GM23248 (cell line): ENCODE data around the gene USP11. TPM values are rescaled to one million over a fixed set of nuclear protein-coding genes. Genes with fewer than 3 reads are reported as not detected.
"Not testable (repeated sequence)": the region's sequence is repeated elsewhere in the genome, so short reads cannot be mapped to it uniquely, and the experiment has no call there.

Experiments used
- DNase-seq: peaks from one replicate; pipeline ENCODE4 v3.0.0-alpha.2; 2015
- H2AFZ ChIP-seq: fragments of 200-600 bp; sonication (generic); 2 replicates; pipeline ENCODE4 v1.6.1; 2016; ENCODE audit warnings: antibody characterized with exemption
- H3F3A ChIP-seq: fragments of 200-600 bp; sonication (generic); 2 replicates; pipeline ENCODE4 v1.6.1; 2016; ENCODE audit warnings: mild to moderate bottlenecking, antibody characterized with exemption, mixed run types; ENCODE audit not compliant: insufficient read depth
- H3K27ac ChIP-seq: fragments of 200-600 bp; sonication (generic); 2 replicates; pipeline ENCODE4 v1.5.1; 2016; ENCODE audit warnings: mild to moderate bottlenecking
- H3K27me3 ChIP-seq: fragments of 200-600 bp; sonication (generic); replicated peaks from 2 replicates; pipeline ENCODE4 v1.6.1; 2016; ENCODE audit warnings: mild to moderate bottlenecking; ENCODE audit not compliant: insufficient read depth
- H3K36me3 ChIP-seq: fragments of 200-600 bp; sonication (generic); 2 replicates; pipeline ENCODE4 v1.6.1; 2016; ENCODE audit warnings: low read depth, mild to moderate bottlenecking
- H3K4me1 ChIP-seq: fragments of 200-600 bp; sonication (generic); 2 replicates; pipeline ENCODE4 v1.6.1; 2016; ENCODE audit warnings: mild to moderate bottlenecking; ENCODE audit not compliant: insufficient read depth
- H3K4me2 ChIP-seq: fragments of 200-600 bp; sonication (generic); one replicate; pipeline ENCODE4 v1.6.1; 2016; ENCODE audit warnings: mild to moderate bottlenecking; ENCODE audit not compliant: unreplicated experiment
- H3K4me3 ChIP-seq: fragments of 200-600 bp; sonication (generic); 2 replicates; pipeline ENCODE4 v1.5.1; 2016; ENCODE audit warnings: mild to moderate bottlenecking
- H3K79me2 ChIP-seq: fragments of 200-600 bp; sonication (generic); 2 replicates; pipeline ENCODE4 v1.6.1; 2016; ENCODE audit warnings: mild to moderate bottlenecking; ENCODE audit not compliant: insufficient read depth
- H3K9ac ChIP-seq: fragments of 200-600 bp; sonication (generic); 2 replicates; pipeline ENCODE4 v1.6.1; 2016; ENCODE audit warnings: mild to moderate bottlenecking
- H3K9me2 ChIP-seq: fragments of 200-600 bp; sonication (generic); 2 replicates; pipeline ENCODE4 v1.6.1; 2016; ENCODE audit warnings: mixed run types, mild to moderate bottlenecking, moderate library complexity; ENCODE audit not compliant: insufficient read depth
- H3K9me3 ChIP-seq: fragments of 200-600 bp; sonication (generic); one replicate; pipeline ENCODE4 v1.6.1; 2017; ENCODE audit warnings: low read depth
- H4K20me1 ChIP-seq: fragments of 200-600 bp; sonication (generic); 2 replicates; pipeline ENCODE4 v1.6.0; 2016; ENCODE audit not compliant: insufficient read depth
- EZH2 ChIP-seq: fragments of 200-600 bp; sonication (generic); IDR thresholded peaks from 2 replicates; pipeline ENCODE4 v1.6.1; 2018; ENCODE audit warnings: antibody characterized with exemption, mild to moderate bottlenecking; ENCODE audit not compliant: insufficient read depth, poor library complexity, severe bottlenecking
- EZH2phosphoT487 ChIP-seq: fragments of 200-600 bp; sonication (generic); IDR thresholded peaks from 2 replicates; pipeline ENCODE4 v1.6.1; 2018; ENCODE audit warnings: antibody characterized with exemption, moderate library complexity, mild to moderate bottlenecking, low read depth; ENCODE audit not compliant: insufficient read depth
- WGBS, 2 experiments: methylation state at CpG; one replicate each; pipeline ENCODE4 v1.1.6; 2015 to 2017; ENCODE audit warnings: low lambda C conversion rate in 2 of 2, low coverage in 1 of 2; ENCODE audit errors: missing lambda C conversion rate in 2 of 2; 5-methylcytosine and 5-hydroxymethylcytosine counted together
- in situ Hi-C: fragments of 300-500 bp; cut with MboI; formaldehyde crosslinking; loops from 2 replicates; pipeline ENCODE4 v1.15.0; 2020
- polyA plus RNA-seq: library from polyadenylated mRNA; unstranded; fragments of >200 nt; fragmentation: Nextera tagmentation; extraction: Ambion mirVana; gene quantifications from 2 replicates; pipeline ENCODE4 v1.2.1, GENCODE V29; 2016
- total RNA-seq: library from RNA; depleted of rRNA; stranded (reverse); fragments of >200 nt; shearing (Covaris generic); gene quantifications from 2 replicates; pipeline ENCODE4 v1.2.3, GENCODE V29; 2014

USP11 gene
- total and polyA plus RNA-seq, 2 experiments from 2014 or later, result 36.6 to 61.4 TPM

DNA sequence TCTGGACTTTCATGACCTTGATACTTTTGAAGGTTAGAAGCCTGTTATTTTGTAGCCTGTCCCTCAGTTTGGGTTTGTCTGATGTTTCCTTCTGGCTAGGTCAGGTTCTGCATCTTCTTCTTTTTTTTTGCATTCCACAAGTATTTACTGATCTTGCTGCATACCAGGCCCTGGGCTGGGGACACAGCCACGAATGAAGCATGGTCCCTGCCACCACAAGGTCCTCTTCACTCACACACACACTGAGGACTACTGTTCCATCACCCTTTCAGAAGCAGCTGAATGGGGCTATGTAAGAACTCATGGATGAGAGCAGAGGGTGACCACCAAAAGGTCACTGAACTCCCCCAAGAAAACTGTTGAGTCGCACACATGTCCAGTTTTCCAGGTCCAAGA, 39.2 kb downstream of the USP11 start:
- H3K9me3 ChIP-seq, result no peaks in the 10 kb centered on the region
- TF ChIP-seq EZH2 (no peak), EZH2phosphoT487 (no peak)
- H3K36me3 ChIP-seq, result no peaks in the 10 kb centered on the region
- no peaks in the 10 kb centered on the region for H3K79me2 ChIP-seq
- no peak overlapping the region for H3K9ac ChIP-seq
- H2AFZ ChIP-seq, result no peak overlapping the region
- H3K27ac ChIP-seq, result no peak overlapping the region
- no peak overlapping the region for H3K4me3 ChIP-seq
- DNase-seq, result no peak
- H3K27me3 ChIP-seq, result no peaks in the 10 kb centered on the region
- WGBS, 2 experiments, result 79 to 86% methylated on average over 2 of the region's 2 CpGs
- H3K4me2 ChIP-seq, result no peak overlapping the region
- H3K9me2 ChIP-seq, result no peaks in the 10 kb centered on the region
- no peaks in the 10 kb centered on the region for H3K4me1 ChIP-seq
- in situ Hi-C loops, result no loop called here
- H3F3A ChIP-seq, result no peaks in the 10 kb centered on the region
- no peaks in the 10 kb centered on the region for H4K20me1 ChIP-seq

DNA sequence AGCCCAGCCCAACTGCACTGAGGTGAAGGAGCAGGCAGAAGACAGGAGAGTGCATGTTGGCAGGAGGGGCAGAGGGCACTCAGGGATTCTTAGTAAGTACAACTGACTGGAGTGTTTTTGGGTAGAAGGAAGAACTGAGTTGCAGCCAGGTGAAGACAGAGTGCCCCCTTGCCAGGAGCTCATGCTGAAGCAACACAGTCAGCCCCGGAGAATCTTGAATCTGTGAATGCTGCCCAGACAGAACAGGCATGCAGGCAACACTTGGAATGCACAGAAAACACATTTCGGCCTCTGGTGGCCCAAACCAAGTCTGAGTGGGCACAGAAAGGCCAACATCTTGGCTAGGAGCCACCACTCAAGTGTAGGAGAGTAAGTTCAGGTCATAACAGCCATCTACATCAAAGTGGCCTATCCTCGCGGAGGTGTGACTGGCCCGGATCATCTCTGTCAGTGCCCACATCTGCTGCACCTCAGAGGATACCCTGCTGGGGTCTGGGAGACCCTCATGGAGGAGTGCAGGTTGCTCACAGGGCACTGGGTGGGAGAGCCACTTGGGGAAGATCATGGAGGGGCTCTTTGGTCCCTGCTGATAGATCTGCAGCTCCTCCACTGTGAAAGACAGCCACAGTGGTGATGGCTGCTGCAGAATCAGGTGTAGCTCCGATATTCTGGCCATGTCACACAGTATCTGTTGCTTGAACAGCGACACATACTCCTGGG, 40.4 kb downstream of the USP11 start:
- no peaks in the 10 kb centered on the region for H3K4me1 ChIP-seq
- TF ChIP-seq EZH2phosphoT487 (no peak), EZH2 (no peak)
- no peak overlapping the region for H2AFZ ChIP-seq
- no peaks in the 10 kb centered on the region for H3K36me3 ChIP-seq
- in situ Hi-C loops, result no loop called here
- H3K79me2 ChIP-seq, result no peaks in the 10 kb centered on the region
- H3K27me3 ChIP-seq, result no peaks in the 10 kb centered on the region
- no peaks in the 10 kb centered on the region for H3K9me2 ChIP-seq
- no peak overlapping the region for H3K4me2 ChIP-seq
- no peak overlapping the region for H3K9ac ChIP-seq
- H3K4me3 ChIP-seq, result no peak overlapping the region
- no peak for DNase-seq
- H3K27ac ChIP-seq, result no peak overlapping the region
- H4K20me1 ChIP-seq, result no peaks in the 10 kb centered on the region
- 65 to 70% methylated on average over 4 to 7 of the region's 7 CpGs for WGBS, 2 experiments
- no peaks in the 10 kb centered on the region for H3F3A ChIP-seq
- H3K9me3 ChIP-seq, result no peaks in the 10 kb centered on the region

DNA sequence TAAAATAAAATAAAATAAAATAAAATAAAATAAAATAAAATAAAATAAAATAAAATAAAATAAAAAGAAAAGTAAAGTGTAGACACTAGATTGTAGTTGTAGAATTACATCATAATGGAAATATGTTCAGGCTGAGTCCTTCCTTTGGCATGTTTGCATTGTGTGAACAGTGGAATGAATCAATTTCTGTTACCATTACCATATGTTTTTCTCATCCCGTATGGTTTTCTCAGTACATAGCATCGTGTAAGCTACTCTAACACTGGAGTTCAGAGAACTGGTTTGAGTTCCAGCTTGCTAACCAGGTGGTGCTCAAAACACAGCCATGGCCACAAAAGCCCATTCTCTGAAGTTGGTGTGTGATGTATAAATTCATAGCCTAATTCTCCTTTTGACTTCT, 45.9 kb downstream of the USP11 start:
- H3K4me3 ChIP-seq, result no peak overlapping the region
- no peaks in the 10 kb centered on the region for H3K9me2 ChIP-seq
- H4K20me1 ChIP-seq, result no peaks in the 10 kb centered on the region
- H3K79me2 ChIP-seq, result no peaks in the 10 kb centered on the region
- no peak for TF ChIP-seq EZH2phosphoT487
- no peak for TF ChIP-seq EZH2
- 0 out of 2 replicates have a peak overlapping the region, but pooled peaks have one; percentile 20 for H2AFZ ChIP-seq
- peak overlapping the region; percentile 38 for H3K27ac ChIP-seq
- H3F3A ChIP-seq, result no peaks in the 10 kb centered on the region
- in situ Hi-C loops, result no loop called here
- H3K4me1 ChIP-seq, result peaks cover 16% of the 10 kb centered on the region
- no peak overlapping the region for H3K4me2 ChIP-seq
- DNase-seq, result peak; percentile 69
- no peaks in the 10 kb centered on the region for H3K36me3 ChIP-seq
- WGBS, 2 experiments, result 0 to 10% methylated on average over 2 of the region's 2 CpGs
- H3K9ac ChIP-seq, result no peak overlapping the region
- no peaks in the 10 kb centered on the region for H3K9me3 ChIP-seq
- H3K27me3 ChIP-seq, result no peaks in the 10 kb centered on the region

DNA sequence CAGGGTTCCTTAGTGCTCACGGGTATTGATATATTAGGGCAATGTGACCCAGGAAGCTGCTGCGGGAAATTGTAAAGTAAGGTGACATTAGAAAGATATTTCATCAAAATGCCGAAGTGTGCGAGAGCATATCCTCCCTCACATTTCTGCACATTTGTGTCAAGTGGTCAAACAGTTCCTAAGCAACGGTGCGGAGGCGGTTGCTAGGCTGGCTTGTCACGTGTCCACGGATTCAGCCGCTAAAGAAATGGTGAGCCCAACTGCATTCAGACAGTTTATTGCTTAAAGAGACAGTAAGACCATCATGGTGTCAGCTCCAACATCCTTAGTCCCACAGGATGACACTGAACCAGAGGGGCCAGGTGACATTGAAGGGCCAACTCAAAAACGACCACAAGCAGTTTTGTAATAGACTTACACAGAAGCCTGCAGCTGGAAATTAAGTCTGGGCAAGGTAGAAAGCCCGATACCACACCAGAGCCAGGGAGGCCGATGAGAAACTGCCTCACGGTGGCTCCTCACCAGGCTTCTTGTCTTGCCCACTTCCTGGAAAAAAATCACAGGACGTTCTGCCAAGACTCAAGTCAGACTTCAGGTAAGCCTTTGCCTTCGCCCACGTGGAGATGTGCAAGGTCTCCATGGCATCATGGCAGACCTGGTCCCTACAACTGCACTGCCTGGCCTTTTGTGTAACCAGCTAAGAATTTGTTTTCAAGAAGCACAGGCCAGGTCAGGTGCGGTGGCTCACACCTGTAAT, 50.4 kb downstream of the USP11 start:
- no peaks in the 10 kb centered on the region for H4K20me1 ChIP-seq
- no peaks in the 10 kb centered on the region for H3K9me2 ChIP-seq
- in situ Hi-C loops, result no loop called here
- no peaks in the 10 kb centered on the region for H3K79me2 ChIP-seq
- no peaks in the 10 kb centered on the region for H3F3A ChIP-seq
- peaks cover 22% of the 10 kb centered on the region for H3K4me1 ChIP-seq
- H3K4me3 ChIP-seq, result peak overlapping the region; percentile 52
- H2AFZ ChIP-seq, result peak overlapping the region; percentile 86
- peak; percentile 81 for DNase-seq
- peak overlapping the region; percentile 30; the same call in 1 of the 2 replicates for H3K9ac ChIP-seq
- 0 out of 2 replicates have a peak overlapping the region, but pooled peaks have one; percentile 18 for H3K27ac ChIP-seq
- H3K9me3 ChIP-seq, result no peaks in the 10 kb centered on the region
- TF ChIP-seq EZH2phosphoT487 (no peak), EZH2 (no peak)
- 28 to 39% methylated on average over 15 to 18 of the region's 18 CpGs for WGBS, 2 experiments
- H3K4me2 ChIP-seq, result peak overlapping the region; percentile 68
- H3K36me3 ChIP-seq, result no peaks in the 10 kb centered on the region
- H3K27me3 ChIP-seq, result no peaks in the 10 kb centered on the region

DNA sequence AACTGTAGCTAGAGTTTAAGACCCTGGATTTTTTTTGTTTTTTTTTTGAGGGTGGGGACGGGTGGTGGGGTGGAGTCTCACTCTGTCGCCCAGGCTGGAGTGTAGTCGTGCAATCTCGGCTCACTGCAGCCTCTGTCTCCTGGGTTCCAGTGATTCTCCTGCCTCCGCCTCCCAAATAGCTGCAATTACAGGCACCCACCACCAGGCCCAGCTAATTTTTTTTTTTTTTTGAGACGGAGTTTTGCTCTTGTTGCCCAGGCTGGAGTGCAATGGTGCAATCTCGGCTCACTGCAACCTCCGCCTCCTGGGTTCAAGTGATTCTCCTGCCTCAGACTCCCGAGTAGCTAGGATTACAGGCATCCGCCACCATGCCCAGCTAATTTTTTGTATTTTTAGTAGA, 51.8 kb downstream of the USP11 start:
- H3F3A ChIP-seq, H3K27me3 ChIP-seq, H2AFZ ChIP-seq, H3K9me3 ChIP-seq, H4K20me1 ChIP-seq, H3K79me2 ChIP-seq, H3K4me2 ChIP-seq, H3K9ac ChIP-seq, H3K4me3 ChIP-seq, H3K9me2 ChIP-seq, H3K36me3 ChIP-seq, in situ Hi-C loops, DNase-seq, H3K27ac ChIP-seq: not testable (repeated sequence)
- WGBS, 2 experiments, result 51 to 60% methylated on average over 1 to 10 of the region's 10 CpGs
- peaks cover 14% of the 10 kb centered on the region for H3K4me1 ChIP-seq
